H1 (cell line): ENCODE data around the gene ARHGEF1. TPM values are rescaled to one million over a fixed set of nuclear protein-coding genes. Genes with fewer than 3 reads are reported as not detected.

ENCODE experiments used
- CTCF ChIA-PET: fragments of 300-600 bp; sonication (Branson Sonifier 250); formaldehyde crosslinking; loops from one replicate; lab custom pipeline; 2021; ENCODE audit not compliant: partially characterized antibody; lab: Charles Lee
- POLR2A ChIA-PET: fragments of 300-600 bp; sonication (Branson Sonifier 250); formaldehyde crosslinking; loops from one replicate; lab custom pipeline; 2021; ENCODE audit warnings: inconsistent platforms; ENCODE audit not compliant: partially characterized antibody; lab: Charles Lee
- DNase-seq, 2 experiments: peaks; one replicate each; pipeline versions ENCODE4 v3.0.0 to v3.0.0-alpha.2; 2010 to 2022; ENCODE audit warnings: low spot score in 2 of 2, low read depth in 1 of 2, mixed read lengths in 1 of 2
- FAIRE-seq: peaks from 2 replicates; lab custom pipeline; 2011; peaks lifted over from hg19 to GRCh38; lab: Jason Lieb, UNC
- H2AFZ ChIP-seq: 2 replicates; pipeline ENCODE4 v1.8.1; 2012; ENCODE audit warnings: low read length, inconsistent platforms
- H2AK5ac ChIP-seq: 2 replicates; pipeline ENCODE4 v1.6.1; 2013; ENCODE audit warnings: low read depth, low read length
- H2BK120ac ChIP-seq: replicated peaks from 2 replicates; pipeline ENCODE3; 2013; ENCODE audit warnings: low read depth, low read length, inconsistent platforms
- H2BK12ac ChIP-seq: 2 replicates; pipeline ENCODE4 v1.6.1; 2013; ENCODE audit warnings: low read depth, low read length
- H2BK15ac ChIP-seq: 2 replicates; pipeline ENCODE4 v1.6.1; 2013; ENCODE audit warnings: low read length
- H2BK20ac ChIP-seq: 2 replicates; pipeline ENCODE4 v1.6.1; 2013; ENCODE audit warnings: low read length
- H2BK5ac ChIP-seq: 2 replicates; pipeline ENCODE4 v1.6.1; 2013; ENCODE audit warnings: low read depth, low read length
- H3K14ac ChIP-seq: 2 replicates; pipeline ENCODE4 v1.6.1; 2013; ENCODE audit warnings: inconsistent platforms; ENCODE audit not compliant: insufficient read length
- H3K18ac ChIP-seq: 2 replicates; pipeline ENCODE4 v1.6.1; 2013; ENCODE audit warnings: low read length; ENCODE audit errors: extremely low read depth
- H3K23ac ChIP-seq: 2 replicates; pipeline ENCODE4 v1.6.1; 2013; ENCODE audit warnings: inconsistent platforms; ENCODE audit not compliant: insufficient read length
- H3K23me2 ChIP-seq: 2 replicates; pipeline ENCODE4 v1.6.1; 2013; ENCODE audit warnings: low read depth, low read length
- H3K27ac ChIP-seq: 2 replicates; pipeline ENCODE4 v1.6.1; 2011; ENCODE audit warnings: low read depth, low read length, inconsistent platforms
- H3K27me3 ChIP-seq, 4 experiments: replicated peaks in 1 of 4; 1 replicate in 1 of 4; 2 replicates in 3 of 4; pipeline versions ENCODE4 v1.6.1 to v1.8.1; 2011 to 2013; ENCODE audit warnings: low read length in 3 of 4, mild to moderate bottlenecking in 3 of 4, inconsistent platforms in 2 of 4, mixed read lengths in 2 of 4, moderate library complexity in 1 of 4; ENCODE audit not compliant: control insufficient read depth in 3 of 4, insufficient read depth in 3 of 4; ENCODE audit errors: extremely low read depth in 1 of 4
- H3K36me3 ChIP-seq, 4 experiments: 2 replicates each; pipeline versions ENCODE4 v1.6.1 to v1.8.1; 2011 to 2013; ENCODE audit warnings: mild to moderate bottlenecking in 4 of 4, low read length in 3 of 4, moderate library complexity in 2 of 4, control low read depth in 1 of 4, inconsistent platforms in 1 of 4; ENCODE audit not compliant: insufficient read depth in 4 of 4, control insufficient read depth in 2 of 4
- H3K4ac ChIP-seq: replicated peaks from 2 replicates; pipeline ENCODE3; 2013; ENCODE audit warnings: low read length, low read depth, mixed read lengths, inconsistent platforms; ENCODE audit not compliant: insufficient read length
- H3K4me1 ChIP-seq, 4 experiments: replicated peaks in 1 of 4; 1 replicate in 1 of 4; 2 replicates in 3 of 4; pipeline versions ENCODE4 v1.6.1 to v1.8.1; 2011 to 2013; ENCODE audit warnings: low read length in 3 of 4, inconsistent platforms in 2 of 4, mixed read lengths in 1 of 4; ENCODE audit not compliant: insufficient read depth in 4 of 4, control insufficient read depth in 3 of 4
- H3K4me2 ChIP-seq, 2 experiments: 2 replicates each; pipeline versions ENCODE4 v1.6.1 to v1.8.1; 2011 to 2013; ENCODE audit warnings: low read depth in 2 of 2, low read length in 2 of 2, control low read depth in 1 of 2, inconsistent platforms in 1 of 2, mild to moderate bottlenecking in 1 of 2; ENCODE audit not compliant: insufficient read depth in 1 of 2
- H3K4me3 ChIP-seq, 4 experiments: fragments of 200-600, 300-600 bp in 1 of 4; sonication (generic), shearing (Covaris generic), sonication (Bioruptor Twin) in 1 of 4; 2 replicates each; pipeline versions ENCODE4 v1.5.1 to v1.8.1; 2011 to 2016; ENCODE audit warnings: low read length in 4 of 4, low read depth in 3 of 4, control low read depth in 2 of 4, inconsistent platforms in 2 of 4, mild to moderate bottlenecking in 2 of 4, mixed read lengths in 1 of 4, moderate library complexity in 1 of 4; ENCODE audit not compliant: insufficient read depth in 2 of 4; ENCODE audit errors: extremely low read depth in 1 of 4
- H3K56ac ChIP-seq: replicated peaks from 2 replicates; pipeline ENCODE3; 2013; ENCODE audit warnings: low read depth, mild to moderate bottlenecking, mixed read lengths, low read length, inconsistent platforms; ENCODE audit not compliant: insufficient read length
- H3K79me1 ChIP-seq: 2 replicates; pipeline ENCODE4 v1.6.1; 2013; ENCODE audit warnings: low read depth, low read length, control low read depth
- H3K79me2 ChIP-seq, 2 experiments: 2 replicates each; pipeline versions ENCODE4 v1.6.1 to v1.8.1; 2012 to 2013; ENCODE audit warnings: low read length in 2 of 2, mild to moderate bottlenecking in 2 of 2, inconsistent platforms in 1 of 2; ENCODE audit not compliant: insufficient read depth in 2 of 2, control insufficient read depth in 1 of 2
- H3K9ac ChIP-seq, 4 experiments: replicated peaks in 1 of 4; 1 replicate in 1 of 4; 2 replicates in 3 of 4; pipeline versions ENCODE4 v1.6.1 to v1.8.1; 2011 to 2013; ENCODE audit warnings: low read depth in 3 of 4, low read length in 3 of 4, control low read depth in 2 of 4, mild to moderate bottlenecking in 2 of 4, moderate library complexity in 2 of 4, inconsistent platforms in 1 of 4; ENCODE audit errors: extremely low read depth in 1 of 4
- H3K9me3 ChIP-seq, 2 experiments: 2 replicates each; pipeline versions ENCODE4 v1.6.1 to v1.8.1; 2012 to 2013; ENCODE audit warnings: mild to moderate bottlenecking in 2 of 2, moderate library complexity in 2 of 2, control low read depth in 1 of 2, inconsistent platforms in 1 of 2, low read depth in 1 of 2, low read length in 1 of 2, mixed read lengths in 1 of 2; ENCODE audit not compliant: insufficient read depth in 2 of 2
- H4K20me1 ChIP-seq, 2 experiments: replicated peaks in 1 of 2; 2 replicates each; pipeline versions ENCODE3 to v1.8.1; 2011 to 2013; ENCODE audit warnings: inconsistent platforms in 2 of 2, low read length in 2 of 2, mild to moderate bottlenecking in 1 of 2; ENCODE audit not compliant: insufficient read depth in 2 of 2, control insufficient read depth in 1 of 2
- H4K5ac ChIP-seq: 2 replicates; pipeline ENCODE4 v1.6.1; 2013; ENCODE audit warnings: low read length, low read depth, mixed read lengths, inconsistent platforms; ENCODE audit not compliant: insufficient read length
- H4K8ac ChIP-seq: 2 replicates; pipeline ENCODE4 v1.8.0; 2013; ENCODE audit warnings: mild to moderate bottlenecking, moderate library complexity, low read length, inconsistent platforms; ENCODE audit not compliant: insufficient read depth; ENCODE audit errors: extremely low read depth
- H4K91ac ChIP-seq: replicated peaks from 2 replicates; pipeline ENCODE3; 2013; ENCODE audit warnings: low read length, mixed read lengths, inconsistent platforms; ENCODE audit not compliant: insufficient read length
- BACH1 ChIP-seq: IDR thresholded peaks from 2 replicates; pipeline ENCODE4 v1.6.1; 2012; ENCODE audit warnings: low read length, improper control_type of control experiment
- CHD1 ChIP-seq: IDR thresholded peaks from 2 replicates; pipeline ENCODE4 v1.6.1; 2012; ENCODE audit warnings: low read depth, low read length, improper control_type of control experiment
- E2F6 ChIP-seq: IDR thresholded peaks from 2 replicates; pipeline ENCODE4 v1.6.1; 2012; ENCODE audit warnings: inconsistent platforms
- KDM5A ChIP-seq: fragments of 200-600 bp; IDR thresholded peaks from 2 replicates; pipeline ENCODE4 v1.7.1; 2012; ENCODE audit warnings: mild to moderate bottlenecking, low read length, inconsistent platforms, mixed read lengths
- POLR2A ChIP-seq, 2 experiments: IDR thresholded peaks; 1 replicate in 1 of 2; 2 replicates in 1 of 2; pipeline ENCODE4 v1.6.1; 2011; ENCODE audit warnings: low read depth in 2 of 2, low read length in 2 of 2, mild to moderate bottlenecking in 2 of 2; ENCODE audit errors: control extremely low read depth in 1 of 2
- POLR2AphosphoS5 ChIP-seq: IDR thresholded peaks from 2 replicates; pipeline ENCODE4 v1.6.1; 2011; ENCODE audit warnings: low read depth, low read length
- WGBS, 2 experiments: shearing (Covaris generic) in 1 of 2; methylation state at CpG; one replicate each; pipeline versions ENCODE4 v1.1.6 to v1.1.7; 2013 to 2015; ENCODE audit warnings: low lambda C conversion rate in 2 of 2, mixed read lengths in 2 of 2, inconsistent platforms in 1 of 2, low coverage in 1 of 2, missing lambda C conversion rate in 1 of 2; ENCODE audit not compliant: insufficient replicate concordance in 2 of 2, insufficient coverage in 1 of 2, insufficient read length in 1 of 2; ENCODE audit errors: extremely low coverage in 1 of 2, missing lambda C conversion rate in 1 of 2; 5-methylcytosine and 5-hydroxymethylcytosine counted together
- polyA plus RNA-seq, 7 experiments: library from polyadenylated mRNA; depleted of rRNA in 3 of 7; stranded (reverse) in 5 of 7; unstranded in 2 of 7; fragments of >200 nt in 5 of 7; fragments of 200-250 nt in 2 of 7; gene quantifications; 1 replicate in 5 of 7; 2 replicates in 1 of 7; 4 replicates in 1 of 7; pipeline versions ENCODE4 v1.2.1 to v1.2.3, GENCODE V29; 2011 to 2013; ENCODE audit warnings: missing spikeins in 2 of 7, mixed read lengths in 2 of 7
- total RNA-seq: library from RNA; stranded (reverse); fragmentation: NEBNext Ultra II Directional; extraction: Animal tissue kit (Norgen Biotek cat#: 25700); gene quantifications from 2 replicates; pipeline ENCODE4 v1.2.1, GENCODE V29; 2021

The ARHGEF1 gene
- total and polyA plus RNA-seq, 2 of the 8 experiments (the other 6 are each of a cell fraction or from before 2014, with no cell fraction given), result 23.0 to 49.0 TPM

GRCh38 chr19:41869374-41869955 lies 13.5 kb upstream of the ARHGEF1 start:
- Histone ChIP-seq H3K79me2 (peaks cover 0 to 32% of the 10 kb centered on the region in 2 experiments; a peak in 3 of 4 replicates), H3K14ac (no peak overlapping the region), H3K27ac (no peak overlapping the region), H3K4ac (no peak overlapping the region), H3K9ac (no peak overlapping the region), H3K79me1 (peaks cover 12% of the 10 kb centered on the region), H3K36me3 (peaks cover 38 to 71% (median 61%) of the 10 kb centered on the region in 4 experiments), H2BK12ac (no peak overlapping the region), H2AK5ac (no peak overlapping the region), H4K91ac (no peak overlapping the region), H3K4me2 (no peak overlapping the region), H3K23ac (no peak overlapping the region), H2BK5ac (no peak overlapping the region), H2BK20ac (no peak overlapping the region), H3K4me1 (peaks cover 0 to 5% (median 2%) of the 10 kb centered on the region in 4 experiments; a peak in 5 of 7 replicates), H3K18ac (no peak overlapping the region), H3K56ac (no peak overlapping the region), H3K4me3 (no peak overlapping the region), H3K23me2 (no peaks in the 10 kb centered on the region), H4K20me1 (peaks cover 32 to 42% of the 10 kb centered on the region in 2 experiments), H4K8ac (no peak overlapping the region), H2BK120ac (no peak overlapping the region), H3K27me3 (no peaks in the 10 kb centered on the region), H2AFZ (no peak overlapping the region), H4K5ac (no peak overlapping the region), H2BK15ac (no peak overlapping the region), H3K9me3 (no peaks in the 10 kb centered on the region)
- DNase-seq, result no peak
- no peak for FAIRE-seq
- CTCF ChIA-PET, result interaction anchor here (1.5 kb wide), 1 partner anchor 68 kb away, joined by 3 read pairs; no protein-coding TSS in a partner anchor
- POLR2A ChIA-PET, result interaction anchor here (0.9 to 13.9 kb wide), 12 partner anchors 12 to 559 kb away, joined by 3 to 298 read pairs (median 5); partner anchors contain the start of genes ARHGEF1, B9D2, RABAC1 and RPS19
- TF ChIP-seq POLR2AphosphoS5 (peak; percentile 20), BACH1 (no peak), CHD1 (no peak), E2F6 (no peak), KDM5A (no peak), POLR2A (IDR thresholded peaks at IDR 0.05; ENCODE audit: control extremely low read depth in 1 of 2, low read depth in 2 of 2, low read length in 2 of 2) (0 out of 3 replicates have a peak, but pooled peaks of 1 of the 2 experiments have one; percentile 0)
- WGBS, 2 experiments, result 92% methylated on average over 13 of the region's 13 CpGs; no CpG with 5 or more reads in 1 of the 2 experiments
